Neural crest cell (in vitro differentiated cells): ENCODE measurements around the gene TOX3. TPM values are rescaled to one million over a fixed set of nuclear protein-coding genes. Genes with fewer than 3 reads are reported as not detected.

Experiments
- DNase-seq: peaks from one replicate; pipeline ENCODE4 v3.0.0; 2021; ENCODE audit warnings: low read depth, mixed read lengths, low spot score
- H3K27ac Mint-ChIP-seq: one replicate; pipeline ENCODE4 v1.8.0; 2021; ENCODE audit warnings: mild to moderate bottlenecking, mixed read lengths; ENCODE audit not compliant: unreplicated experiment
- H3K27me3 Mint-ChIP-seq: 2 replicates; pipeline ENCODE4 v1.8.0; 2021; ENCODE audit warnings: low read depth, mild to moderate bottlenecking, mixed read lengths
- H3K36me3 Mint-ChIP-seq: 2 replicates; pipeline ENCODE4 v1.8.0; 2021; ENCODE audit warnings: low read depth, mild to moderate bottlenecking, mixed read lengths
- H3K4me1 Mint-ChIP-seq: 2 replicates; pipeline ENCODE4 v1.8.0; 2021; ENCODE audit warnings: mixed read lengths
- H3K4me3 Mint-ChIP-seq: one replicate; pipeline ENCODE4 v1.8.0; 2021; ENCODE audit warnings: mild to moderate bottlenecking, mixed read lengths
- H3K9me3 Mint-ChIP-seq: 2 replicates; pipeline ENCODE4 v1.8.0; 2021; ENCODE audit warnings: mixed read lengths
- CTCF ChIP-seq: fragments of 200-600 bp; sonication (generic); conservative IDR thresholded peaks from 2 replicates; pipeline ENCODE4 v1.5.0; 2021; ENCODE audit warnings: antibody characterized with exemption, mild to moderate bottlenecking
- total RNA-seq: library from RNA; stranded (reverse); gene quantifications from 2 replicates; pipeline ENCODE4 v1.2.1, GENCODE V29; 2021

Gene TOX3
- total RNA-seq, 1 donor from 2014 or later: 37.5 TPM

DNA sequence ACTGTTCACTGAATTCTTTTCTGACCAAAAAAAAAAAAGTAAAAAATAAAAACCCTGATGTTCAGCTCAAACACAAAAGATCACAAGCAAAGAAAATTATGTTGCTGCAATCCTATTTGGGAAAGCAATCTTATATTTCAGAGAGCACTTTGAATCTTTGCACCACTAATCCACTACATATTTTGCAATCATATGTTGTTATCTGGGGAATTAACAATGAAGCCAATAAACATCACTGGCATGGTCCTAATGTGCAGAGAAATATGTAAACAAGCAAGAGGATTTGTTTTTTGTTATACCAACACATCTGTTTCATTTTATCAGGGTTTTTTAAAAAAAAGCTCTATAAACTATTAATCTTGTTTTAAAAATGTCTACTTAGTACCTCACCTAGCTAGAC is 84.1 kb downstream of the TOX3 start:
- DNase-seq: no peak
- H3K27me3 Mint-ChIP-seq: no peaks in the 10 kb centered on the region
- no peaks in the 10 kb centered on the region for H3K9me3 Mint-ChIP-seq
- H3K36me3 Mint-ChIP-seq: peaks cover 3% of the 10 kb centered on the region
- peaks cover 43% of the 10 kb centered on the region for H3K4me1 Mint-ChIP-seq
- no peak for TF ChIP-seq CTCF
- H3K4me3 Mint-ChIP-seq: no peak overlapping the region
- H3K27ac Mint-ChIP-seq: no peak overlapping the region

DNA sequence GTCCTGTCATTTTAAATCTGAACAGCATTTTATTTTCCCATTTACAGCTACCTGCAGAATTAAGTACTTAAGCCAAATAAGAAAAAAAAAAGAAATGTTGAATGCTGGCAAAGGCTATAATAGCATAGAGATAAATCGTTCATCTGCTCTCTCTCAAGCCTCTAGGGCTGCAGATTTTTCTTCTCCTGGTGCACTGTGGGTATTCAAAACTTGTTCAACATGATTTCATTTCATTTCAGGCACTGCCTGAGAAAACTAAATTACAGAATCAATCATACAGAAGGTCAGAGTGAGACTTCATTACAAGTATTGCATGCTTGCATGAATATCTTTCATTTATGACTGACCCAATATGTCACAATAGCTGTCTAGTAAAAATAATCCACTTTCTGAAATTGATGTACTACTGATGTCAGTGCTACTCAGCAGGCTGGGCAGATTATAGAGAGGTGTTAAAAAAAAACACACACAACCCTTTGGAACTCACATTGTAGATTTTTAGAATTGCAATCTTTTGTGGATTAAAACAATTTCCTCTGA is 86.2 kb downstream of the TOX3 start:
- Mint-ChIP-seq H3K27me3 (no peaks in the 10 kb centered on the region), H3K36me3 (peaks cover 3% of the 10 kb centered on the region), H3K9me3 (no peaks in the 10 kb centered on the region), H3K4me3 (no peak overlapping the region), H3K27ac (no peak overlapping the region), H3K4me1 (peaks cover 47% of the 10 kb centered on the region)
- TF ChIP-seq CTCF: no peak
- DNase-seq: no peak

GRCh38 chr16:52456368-52456767 is 90.6 kb downstream of the TOX3 start:
- H3K27me3 Mint-ChIP-seq: no peaks in the 10 kb centered on the region
- peak overlapping the region; percentile 33 for H3K4me3 Mint-ChIP-seq
- peak overlapping the region; percentile 8 for H3K27ac Mint-ChIP-seq
- peaks cover 3% of the 10 kb centered on the region for H3K9me3 Mint-ChIP-seq
- H3K36me3 Mint-ChIP-seq: peaks cover 12% of the 10 kb centered on the region
- TF ChIP-seq CTCF: no peak
- peaks cover 46% of the 10 kb centered on the region for H3K4me1 Mint-ChIP-seq
- DNase-seq: no peak

- Mint-ChIP-seq H3K36me3 (peaks cover 12% of the 10 kb centered on the region), H3K9me3 (peaks cover 3% of the 10 kb centered on the region), H3K4me1 (peaks cover 42% of the 10 kb centered on the region), H3K4me3 (peak overlapping the region; percentile 33), H3K27ac (peak overlapping the region; percentile 27), H3K27me3 (no peaks in the 10 kb centered on the region)
- no peak for TF ChIP-seq CTCF
- no peak for DNase-seq
These were observed 91.2 kb downstream of the TOX3 start for GRCh38 chr16:52455549-52456277.

- no peak for TF ChIP-seq CTCF
- DNase-seq: no peak
- H3K9me3 Mint-ChIP-seq: peaks cover 8% of the 10 kb centered on the region
- no peak overlapping the region for H3K4me3 Mint-ChIP-seq
- H3K27ac Mint-ChIP-seq: no peak overlapping the region
- H3K27me3 Mint-ChIP-seq: no peaks in the 10 kb centered on the region
- peaks cover 30% of the 10 kb centered on the region for H3K36me3 Mint-ChIP-seq
- peaks cover 41% of the 10 kb centered on the region for H3K4me1 Mint-ChIP-seq
These were observed 93.3 kb downstream of the TOX3 start for GRCh38 chr16:52453644-52454043.
